HG03060 (cell line): ENCODE measurements around the gene USP16.
"Not testable (repeated sequence)": the region's sequence is repeated elsewhere in the genome, so short reads cannot be mapped to it uniquely, and the experiment has no call there.

Experiments used
- ATAC-seq: cut with Tn5 transposase; IDR thresholded peaks from one replicate; pipeline ENCODE4 v1.9.1; 2021; ENCODE audit warnings: low read depth, moderate number of reproducible peaks; ENCODE audit not compliant: unreplicated experiment

Gene USP16

GRCh38 chr21:29024474-29025327 is at the start of gene USP16:
USP16 (plus strand) TSS chr21:29024668; CDS start chr21:29027914, 3,246 bp downstream.
- ATAC-seq, result peak; percentile 92

GRCh38 chr21:28975397-28975796 is 49.1 kb upstream of the USP16 start:
- ATAC-seq, result no peak

GRCh38 chr21:28979092-28979491 is 45.4 kb upstream of the USP16 start:
- no peak for ATAC-seq

GRCh38 chr21:28982637-28983036 is 41.8 kb upstream of the USP16 start:
- ATAC-seq, result no peak

- ATAC-seq, result no peak
Measured at GRCh38 chr21:28986677-28987076, 37.8 kb upstream of the USP16 start.

GRCh38 chr21:28988146-28988545 is 36.3 kb upstream of the USP16 start:
- not testable (repeated sequence) for ATAC-seq

- no peak for ATAC-seq
Measured at GRCh38 chr21:28991861-28992525, 32.5 kb upstream of the USP16 start.

GRCh38 chr21:28992526-28993292 is 31.8 kb upstream of the USP16 start, which contains the start of gene LTN1:
LTN1 (minus strand) TSS chr21:28992877; CDS start chr21:28992805, 72 bp downstream.
- ATAC-seq, result peak; percentile 96

- no peak for ATAC-seq
Measured at GRCh38 chr21:28993293-28993629, 31.2 kb upstream of the USP16 start.

- ATAC-seq, result peak; percentile 96
Measured at GRCh38 chr21:29002442-29003144, 21.9 kb upstream of the USP16 start.

GRCh38 chr21:29005696-29006095 is 18.8 kb upstream of the USP16 start:
- ATAC-seq, result no peak

- no peak for ATAC-seq
Measured at GRCh38 chr21:29007135-29007534, 17.3 kb upstream of the USP16 start.

GRCh38 chr21:29007810-29008209 is 16.7 kb upstream of the USP16 start:
- ATAC-seq, result no peak

- ATAC-seq, result no peak
Measured at GRCh38 chr21:29008367-29008766, 16.1 kb upstream of the USP16 start.

- not testable (repeated sequence) for ATAC-seq
Measured at GRCh38 chr21:29011236-29011635, 13.2 kb upstream of the USP16 start.

GRCh38 chr21:29017639-29018237 is 6.7 kb upstream of the USP16 start:
- ATAC-seq, result no peak

- no peak for ATAC-seq
Measured at GRCh38 chr21:29018540-29018939, 5.9 kb upstream of the USP16 start.

GRCh38 chr21:29022166-29022565 is 2.3 kb upstream of the USP16 start:
- ATAC-seq, result no peak

- no peak for ATAC-seq
Measured at GRCh38 chr21:29025328-29025713, 853 bp downstream of the USP16 start.

- ATAC-seq, result no peak
Measured at GRCh38 chr21:29029524-29029923, 5.1 kb downstream of the USP16 start.
